HT1080 (cell line): ENCODE data around the gene BSCL2. TPM values are rescaled to one million over a fixed set of nuclear protein-coding genes. Genes with fewer than 3 reads are reported as not detected.
"Not testable (repeated sequence)": the region's sequence is repeated elsewhere in the genome, so short reads cannot be mapped to it uniquely, and the experiment has no call there.

Experiments used
- DNase-seq: peaks from one replicate; pipeline ENCODE4 v3.0.0-alpha.2; 2015; ENCODE audit warnings: low read depth
- polyA plus RNA-seq, 2 experiments: library from polyadenylated mRNA; depleted of rRNA; stranded (reverse); fragments of >200 nt; gene quantifications; 2 replicates each; pipeline ENCODE4 v1.2.3, GENCODE V29; 2015
- total RNA-seq: library from RNA; depleted of rRNA; stranded (reverse); fragments of >200 nt; shearing (Covaris generic); gene quantifications from 2 replicates; pipeline ENCODE4 v1.2.3, GENCODE V29; 2014; rRNA removed

The BSCL2 gene
- total RNA-seq, result 18.8 and 19.2 TPM in 2 replicates
- polyA plus RNA-seq (2015; cell fraction: cytosol; rRNA removed), result 30.9 and 32.5 TPM in 2 replicates
- polyA plus RNA-seq (2015; cell fraction: nucleus; rRNA removed), result 17.4 and 21.7 TPM in 2 replicates

GRCh38 chr11:62707277-62707861, at the start of gene BSCL2, which contains the start of gene GNG3:
Gene BSCL2, minus strand, starts transcription at chr11:62707424. Its CDS starts 229 bp downstream, at chr11:62707195.
Gene GNG3, plus strand, starts transcription at chr11:62707676. Its CDS starts 620 bp downstream, at chr11:62708296.
- DNase-seq, result no peak

DNA sequence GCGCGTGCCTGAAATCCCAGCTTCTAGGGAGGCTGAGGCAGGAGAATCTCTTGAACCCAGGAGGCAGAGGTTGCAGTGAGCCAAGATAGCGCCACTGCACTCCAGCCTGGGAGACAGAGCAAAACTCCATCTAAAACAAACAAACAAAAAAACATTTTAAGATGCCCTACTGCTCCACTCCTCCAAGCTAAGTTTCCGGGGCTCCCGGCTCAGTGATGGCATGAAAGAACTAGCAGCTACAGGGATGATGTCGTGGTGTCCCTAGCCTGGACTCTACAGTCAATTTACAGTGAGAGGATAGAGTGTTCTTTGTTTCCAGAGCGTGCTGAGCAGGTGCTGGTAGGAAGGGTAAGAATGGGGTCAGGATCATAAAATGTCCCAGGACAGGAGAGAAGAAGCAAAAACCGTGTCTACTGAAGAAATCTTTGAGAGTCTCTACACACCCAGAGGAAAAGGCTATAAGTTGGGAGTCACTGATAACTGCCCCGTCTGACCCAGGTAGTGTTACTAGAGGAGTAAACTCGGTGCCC, 47.9 kb upstream of the BSCL2 start:
- DNase-seq, result no peak

GRCh38 chr11:62753736-62754603, 46.7 kb upstream of the BSCL2 start, which contains the start of gene ZBTB3:
Gene ZBTB3, minus strand, starts transcription at chr11:62754160. Its CDS starts 496 bp downstream, at chr11:62753664.
- DNase-seq, result peak; percentile 100

DNA sequence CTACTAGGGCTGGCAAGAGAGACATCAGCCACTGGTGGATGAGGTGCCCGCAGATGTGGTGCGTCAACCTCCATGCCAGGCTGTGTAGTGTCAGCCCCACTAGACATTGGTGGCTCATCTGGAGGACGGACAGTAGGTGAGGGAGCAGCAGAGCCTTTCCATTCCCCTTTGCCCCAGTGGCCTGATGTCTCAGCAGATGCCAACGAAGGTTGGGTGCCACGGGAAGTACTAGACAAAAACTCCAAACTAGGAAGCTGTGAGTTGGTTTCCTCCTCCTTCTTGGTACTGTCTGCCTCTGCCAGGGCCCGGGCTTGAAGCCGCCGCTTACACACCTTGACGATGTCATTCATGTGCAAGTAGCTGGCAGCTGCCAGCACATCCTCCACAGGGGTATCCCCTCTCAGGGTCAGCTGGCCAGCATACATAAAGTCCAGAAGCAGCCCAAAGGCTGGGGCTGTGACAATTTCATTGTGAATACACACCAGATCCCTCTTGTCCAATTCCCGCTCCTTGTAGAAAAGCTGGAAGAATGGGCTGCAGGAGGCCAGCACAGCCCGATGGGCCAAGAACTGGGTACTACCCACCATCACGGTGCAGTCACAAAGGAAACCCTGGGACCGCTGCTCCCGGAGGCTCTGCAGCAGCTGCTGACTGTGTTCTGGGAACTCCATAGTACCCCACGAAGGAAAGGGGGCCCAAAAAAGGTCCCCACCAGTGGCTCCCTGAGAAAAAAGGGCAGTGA, 45.9 kb upstream of the BSCL2 start:
- DNase-seq, result no peak

- DNase-seq, result no peak
Measured at GRCh38 chr11:62752177-62752785, 45.1 kb upstream of the BSCL2 start.

- not testable (repeated sequence) for DNase-seq
Measured at GRCh38 chr11:62749931-62750330, 42.7 kb upstream of the BSCL2 start.

DNA sequence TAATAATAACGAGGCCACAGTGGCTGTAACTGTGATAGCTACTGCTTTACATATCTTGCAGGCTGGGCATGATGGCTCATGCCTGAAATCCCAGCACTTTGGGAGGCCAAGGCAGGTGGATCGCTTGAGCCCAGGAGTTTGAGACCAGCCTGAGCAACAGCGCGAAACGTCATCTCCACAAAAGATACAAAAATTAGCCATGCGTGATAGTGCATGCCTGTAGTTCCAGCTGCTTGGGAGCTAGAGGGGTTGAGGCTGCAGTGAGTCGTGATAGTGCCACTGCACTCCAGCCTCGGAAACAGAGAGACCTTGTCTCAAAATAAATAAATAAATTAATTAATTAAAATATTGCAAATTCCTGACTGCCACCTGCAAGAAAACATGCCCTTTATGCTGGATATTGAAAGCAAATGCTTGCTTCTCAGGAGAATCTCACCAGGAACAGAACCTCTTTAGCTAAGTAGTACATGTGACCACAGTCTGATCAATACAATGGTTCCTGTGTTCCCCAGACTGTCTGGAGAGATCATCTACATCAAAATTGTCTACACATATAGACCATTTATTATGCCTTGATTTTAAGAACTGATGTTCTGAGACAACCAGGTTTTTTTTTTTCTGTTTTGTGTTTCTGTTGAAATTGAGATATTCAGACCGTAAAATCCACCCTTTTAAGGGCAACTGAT, 40.4 kb upstream of the BSCL2 start:
- DNase-seq, result no peak

DNA sequence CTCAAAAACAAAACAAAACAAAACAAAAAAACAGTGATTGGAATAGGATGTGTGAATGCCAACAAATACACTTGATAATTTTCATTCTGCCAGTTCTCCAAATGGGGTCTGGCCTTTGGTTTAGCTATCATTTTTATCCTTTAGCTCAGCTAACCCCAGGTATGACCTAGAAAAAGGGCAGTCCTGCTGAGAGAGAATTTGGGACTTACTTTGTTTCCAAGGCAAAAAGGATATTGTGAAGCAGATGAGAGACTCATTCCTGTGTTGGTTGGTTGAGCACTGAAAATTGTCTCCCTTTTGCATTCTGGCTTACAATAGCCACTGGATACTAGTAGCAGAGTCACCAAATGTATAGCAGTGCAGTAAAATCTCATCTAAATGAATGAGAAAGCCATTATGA, 30.0 kb upstream of the BSCL2 start:
- DNase-seq, result no peak

DNA sequence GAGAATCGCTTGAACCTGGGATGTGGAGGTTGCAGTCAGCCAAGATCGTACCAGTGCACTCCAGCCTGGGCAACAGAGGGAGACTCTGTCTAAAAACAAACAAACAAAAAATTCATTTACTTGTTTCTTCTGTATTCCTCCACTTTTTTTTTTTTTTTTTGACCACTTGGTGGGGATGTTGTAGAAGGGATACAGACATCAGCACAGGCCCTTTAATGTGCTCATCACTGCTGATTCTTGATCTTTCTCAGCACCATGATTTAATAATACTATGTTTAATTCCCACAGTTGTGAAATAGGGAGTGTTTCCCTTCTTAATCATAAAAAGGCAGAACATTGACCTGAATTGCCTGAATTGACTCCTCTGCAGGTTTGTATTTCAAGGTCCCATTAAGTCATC, 25.6 kb upstream of the BSCL2 start:
- DNase-seq, result peak; percentile 54

DNA sequence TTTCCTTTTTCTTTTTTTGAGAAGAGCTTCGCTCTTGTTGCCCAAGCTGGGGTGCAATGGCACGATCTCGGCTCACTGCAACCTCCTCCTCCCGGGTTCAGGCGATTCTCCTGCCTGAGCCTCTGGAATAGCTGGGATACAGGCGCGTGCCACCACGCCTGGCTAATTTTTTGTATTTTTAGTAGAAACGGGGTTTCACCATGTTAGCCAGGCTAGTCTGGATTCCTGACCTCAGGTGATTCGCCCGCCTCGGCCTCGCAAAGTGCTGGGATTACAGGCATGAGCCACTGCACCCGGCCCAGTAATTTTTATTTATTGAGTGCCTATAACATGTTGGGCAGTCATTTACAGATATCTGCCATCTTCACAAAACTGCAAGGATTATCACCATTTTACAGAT, 22.9 kb upstream of the BSCL2 start:
- not testable (repeated sequence) for DNase-seq

DNA sequence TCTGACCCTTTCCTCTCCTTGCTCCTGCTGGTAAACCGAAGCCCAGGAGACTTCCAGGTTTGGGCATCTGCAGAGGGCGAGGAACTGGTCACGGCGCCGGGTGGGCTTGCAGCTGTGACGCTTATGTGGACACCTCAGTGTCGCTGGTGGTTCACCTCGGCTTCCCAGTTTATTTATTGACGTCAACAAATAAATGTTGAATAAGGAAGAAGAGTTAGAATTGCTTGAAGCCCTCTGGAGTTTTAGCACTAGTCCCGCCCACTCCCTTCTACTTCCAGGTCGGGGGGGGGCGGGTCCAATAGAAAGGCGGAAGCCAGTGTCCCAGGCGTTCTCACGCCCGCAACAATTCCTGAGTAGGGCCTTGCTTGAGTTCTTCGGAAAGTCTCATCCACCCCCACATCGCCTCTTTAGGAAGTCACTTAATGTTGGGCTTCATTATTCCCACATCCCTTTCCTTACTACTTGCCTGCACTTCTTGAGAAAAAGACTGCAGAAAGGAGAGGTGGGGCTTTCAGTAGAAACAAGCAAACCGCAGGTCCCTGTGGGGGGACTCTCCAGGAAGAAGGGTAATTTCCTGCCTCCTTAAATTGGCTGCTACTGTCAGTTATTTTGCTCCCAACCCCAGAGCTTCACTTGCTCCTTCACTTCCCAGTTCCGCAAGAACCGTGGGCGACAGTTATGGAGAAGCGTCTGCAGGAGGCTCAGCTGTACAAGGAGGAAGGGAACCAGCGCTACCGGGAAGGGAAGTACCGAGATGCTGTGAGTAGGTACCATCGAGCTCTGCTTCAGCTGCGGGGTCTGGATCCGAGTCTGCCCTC, 21.2 kb upstream of the BSCL2 start, which contains the start of gene TTC9C:
Gene TTC9C (plus strand): TSS at position 316 of the 818 bp plus-strand sequence. CDS start 363 bp downstream, at position 679.
- DNase-seq, result peak; percentile 88

- peak; percentile 97 for DNase-seq
Measured at GRCh38 chr11:62727872-62728170, 20.6 kb upstream of the BSCL2 start.

GRCh38 chr11:62727165-62727871, 20.1 kb upstream of the BSCL2 start, which contains the start of gene HNRNPUL2:
Gene HNRNPUL2, minus strand, starts transcription at chr11:62727457. Its CDS starts 301 bp downstream, at chr11:62727156.
- DNase-seq, result peak; percentile 99

DNA sequence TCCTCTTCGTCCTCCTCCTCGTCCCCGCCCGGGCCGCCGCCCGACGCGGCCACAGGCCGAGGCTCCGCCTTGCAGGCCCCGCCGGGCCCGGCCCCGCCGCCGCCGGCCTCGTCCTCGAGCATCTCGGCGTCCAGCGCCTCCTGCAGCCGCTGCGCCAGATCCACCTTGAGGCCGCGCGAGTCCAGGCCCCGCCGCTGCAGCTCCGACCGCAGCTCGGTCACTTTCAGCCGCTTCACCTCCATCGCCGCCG, 19.6 kb upstream of the BSCL2 start:
- DNase-seq, result no peak

- DNase-seq, result no peak
Measured at GRCh38 chr11:62726156-62726914, 19.1 kb upstream of the BSCL2 start.

GRCh38 chr11:62725646-62726045, 18.4 kb upstream of the BSCL2 start:
- DNase-seq, result no peak

GRCh38 chr11:62724171-62724570, 16.9 kb upstream of the BSCL2 start:
- no peak for DNase-seq

DNA sequence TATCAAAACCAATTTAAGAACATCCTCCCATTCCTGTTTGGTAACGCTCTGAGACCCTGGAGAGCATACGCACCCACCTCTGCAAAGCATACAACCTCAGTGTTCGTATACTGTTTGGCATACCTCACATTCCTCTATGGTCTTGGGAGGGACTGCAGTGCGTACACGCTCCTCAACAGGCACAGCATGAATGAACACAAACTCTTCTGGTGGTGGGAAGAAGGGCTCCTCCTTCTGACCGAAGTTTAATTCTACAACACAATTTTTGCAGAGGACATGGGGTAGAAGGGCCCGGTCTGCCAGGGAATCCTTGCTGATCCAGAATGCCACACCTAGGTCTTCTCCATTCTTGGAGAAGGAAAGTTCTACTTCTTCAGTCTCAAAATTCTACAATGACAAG, 14.8 kb upstream of the BSCL2 start:
- peak; percentile 32 for DNase-seq
